NOMO-1 (cell line): ENCODE data around the gene OR2A14.
"Not testable (repeated sequence)": the region's sequence is repeated elsewhere in the genome, so short reads cannot be mapped to it uniquely, and the experiment has no call there.

Experiments used
- DNase-seq, 2 experiments: peaks; one replicate each; lab custom pipeline; 2025; ENCODE audit not compliant: unreplicated experiment in 2 of 2; lab: John Stamatoyannopoulos, UW

Gene OR2A14

GRCh38 chr7:144122876-144123275 is at the start of gene OR2A14:
Gene OR2A14 (plus strand): TSS chr7:144123176. CDS start chr7:144129113, 5,937 bp downstream.
- DNase-seq: no peak

GRCh38 chr7:144074374-144074773 is 48.6 kb upstream of the OR2A14 start:
- DNase-seq: no peak

GRCh38 chr7:144085978-144086377 is 37.0 kb upstream of the OR2A14 start, which contains the start of gene OR2A12:
Gene OR2A12 (plus strand): TSS chr7:144086278. CDS start chr7:144095108, 8,830 bp downstream.
- no peak for DNase-seq

- DNase-seq: no peak
These were observed 36.2 kb upstream of the OR2A14 start for GRCh38 chr7:144086730-144087129.

- no peak for DNase-seq
These were observed 35.7 kb upstream of the OR2A14 start for GRCh38 chr7:144087230-144087629.

GRCh38 chr7:144090667-144091066 is 32.3 kb upstream of the OR2A14 start:
- no peak for DNase-seq

- no peak for DNase-seq
These were observed 24.2 kb upstream of the OR2A14 start for GRCh38 chr7:144098776-144099175.

- no peak for DNase-seq
These were observed 22.4 kb upstream of the OR2A14 start for GRCh38 chr7:144100607-144101006.

- DNase-seq: no peak
These were observed 20.9 kb upstream of the OR2A14 start for GRCh38 chr7:144102041-144102440.

GRCh38 chr7:144105211-144105610 is 17.8 kb upstream of the OR2A14 start:
- DNase-seq: no peak

- DNase-seq: no peak
These were observed 13.7 kb upstream of the OR2A14 start, which contains the start of gene OR2A2 for GRCh38 chr7:144109283-144109682. Gene OR2A2 (plus strand): TSS chr7:144109583. CDS start chr7:144109583, 0 bp downstream.

- DNase-seq: no peak
These were observed 12.7 kb upstream of the OR2A14 start for GRCh38 chr7:144110272-144110671.

GRCh38 chr7:144113651-144114050 is 9.3 kb upstream of the OR2A14 start:
- DNase-seq: no peak

- no peak for DNase-seq
These were observed 4.6 kb upstream of the OR2A14 start for GRCh38 chr7:144118341-144118740.

- DNase-seq: peak in 1 of 2 experiments; percentile 30
These were observed 4.8 kb downstream of the OR2A14 start for GRCh38 chr7:144127714-144128334.

GRCh38 chr7:144129601-144130000 is 6.6 kb downstream of the OR2A14 start:
- not testable (repeated sequence) for DNase-seq

GRCh38 chr7:144130730-144131129 is 7.8 kb downstream of the OR2A14 start:
- no peak for DNase-seq

- no peak for DNase-seq
These were observed 9.3 kb downstream of the OR2A14 start for GRCh38 chr7:144132262-144132661.

- no peak for DNase-seq
These were observed 10.3 kb downstream of the OR2A14 start for GRCh38 chr7:144133307-144133706.

- DNase-seq: no peak
These were observed 11.1 kb downstream of the OR2A14 start for GRCh38 chr7:144134116-144134515.

GRCh38 chr7:144137501-144137900 is 14.5 kb downstream of the OR2A14 start:
- DNase-seq: no peak

- DNase-seq: no peak
These were observed 19.2 kb downstream of the OR2A14 start for GRCh38 chr7:144142187-144142586.

GRCh38 chr7:144144426-144144825 is 21.4 kb downstream of the OR2A14 start:
- no peak for DNase-seq
